Astrocyte of the cerebellum (primary cell): ENCODE results near the gene STARD10.

Experiments
- DNase-seq: peaks from one replicate; pipeline ENCODE4 v3.0.0-alpha.2; 2011; ENCODE audit warnings: low read depth
- H3K4me3 ChIP-seq: 2 replicates; pipeline ENCODE4 v1.5.1; 2011; ENCODE audit warnings: mild to moderate bottlenecking, low read depth, low read length, moderate library complexity
- CTCF ChIP-seq: IDR thresholded peaks from 2 replicates; pipeline ENCODE4 v1.5.1; 2012; ENCODE audit warnings: low read length, low read depth, moderate library complexity, mild to moderate bottlenecking; ENCODE audit errors: missing control alignments
- in situ Hi-C: cut with HindIII; loops from 2 replicates; pipeline ENCODE4 v1.10.0; 2017; ENCODE audit warnings: low sequenced_read_pairs

STARD10 gene

GRCh38 chr11:72720784-72721183 lies 73.1 kb downstream of the STARD10 start:
- in situ Hi-C loops, result no loop called here
- no peak for TF ChIP-seq CTCF
- H3K4me3 ChIP-seq, result peak overlapping the region; percentile 58
- DNase-seq, result no peak

- DNase-seq, result no peak
- in situ Hi-C loops, result no loop called here
- no peak for TF ChIP-seq CTCF
These were observed 73.8 kb downstream of the STARD10 start for GRCh38 chr11:72720047-72720446.

GRCh38 chr11:72719551-72719950 lies 74.3 kb downstream of the STARD10 start:
- in situ Hi-C loops, result no loop called here
- no peak overlapping the region for H3K4me3 ChIP-seq
- DNase-seq, result no peak
- TF ChIP-seq CTCF, result no peak

More at GRCh38 chr11:72720047-72720446, 73.8 kb downstream of the STARD10 start:
- H3K4me3 ChIP-seq, result no peak overlapping the region

GRCh38 chr11:72719144-72719543 lies 74.7 kb downstream of the STARD10 start:
- DNase-seq, result peak; percentile 5
- TF ChIP-seq CTCF, result no peak
- no peak overlapping the region for H3K4me3 ChIP-seq
- in situ Hi-C loops, result no loop called here

- in situ Hi-C loops, result no loop called here
- no peak for DNase-seq
- H3K4me3 ChIP-seq, result no peak overlapping the region
- TF ChIP-seq CTCF, result no peak
These were observed 75.7 kb downstream of the STARD10 start for GRCh38 chr11:72718101-72718501.

GRCh38 chr11:72716788-72717435 lies 76.9 kb downstream of the STARD10 start:
- H3K4me3 ChIP-seq, result no peak overlapping the region
- in situ Hi-C loops, result no loop called here
- TF ChIP-seq CTCF, result no peak
- DNase-seq, result no peak
